SK-N-SH (cell line): ENCODE results near the gene PTPRC. TPM values are rescaled to one million over a fixed set of nuclear protein-coding genes. Genes with fewer than 3 reads are reported as not detected.

Experiments used
- CTCF ChIA-PET: fragments of 300-600, 350-600 bp; formaldehyde crosslinking; extraction: SDS; loops from one replicate; lab custom pipeline; 2021; lab: Yijun Ruan, JAX
- POLR2A ChIA-PET: fragments of 350-600 bp; sonication (Branson Sonifier 250); formaldehyde crosslinking; extraction: SDS; loops from one replicate; lab custom pipeline; 2020; ENCODE audit warnings: antibody characterized with exemption, inconsistent platforms; lab: Yijun Ruan, JAX
- DNase-seq: peaks from one replicate; pipeline ENCODE4 v3.0.0; 2012
- H2AFZ ChIP-seq: fragments of 200-600 bp; sonication (generic); 2 replicates; pipeline ENCODE4 v1.8.1; 2016; ENCODE audit warnings: antibody characterized with exemption, mild to moderate bottlenecking, low read depth
- H3F3A ChIP-seq: fragments of 200-600 bp; sonication (generic); replicated peaks from 2 replicates; pipeline ENCODE3; 2016; ENCODE audit warnings: antibody characterized with exemption, mild to moderate bottlenecking; ENCODE audit not compliant: insufficient read depth
- H3K27ac ChIP-seq, 2 experiments: fragments of 200-500 bp in 1 of 2; fragments of 200-600 bp in 1 of 2; sonication (Bioruptor generic) in 1 of 2; sonication (generic), shearing (Covaris generic) in 1 of 2; 2 replicates each; pipeline versions ENCODE4 v1.5.1 to v1.6.1; 2014 to 2016; ENCODE audit warnings: low read depth in 2 of 2, inconsistent platforms in 1 of 2, low read length in 1 of 2, mild to moderate bottlenecking in 1 of 2, mixed read lengths in 1 of 2
- H3K27me3 ChIP-seq: fragments of 200-600 bp; sonication (generic), shearing (Covaris generic); 2 replicates; pipeline ENCODE4 v1.6.1; 2016; ENCODE audit warnings: mixed run types; ENCODE audit not compliant: insufficient read depth
- H3K36me3 ChIP-seq, 2 experiments: fragments of 200-500 bp in 1 of 2; fragments of 200-600 bp in 1 of 2; sonication (Bioruptor generic) in 1 of 2; sonication (generic) in 1 of 2; replicated peaks in 1 of 2; 2 replicates each; pipeline versions ENCODE3 to v1.5.1; 2014 to 2016; ENCODE audit warnings: low read length in 1 of 2, mild to moderate bottlenecking in 1 of 2; ENCODE audit not compliant: insufficient read depth in 2 of 2, control insufficient read depth in 1 of 2
- H3K4me1 ChIP-seq, 2 experiments: fragments of 200-500 bp in 1 of 2; fragments of 200-600 bp in 1 of 2; sonication (Bioruptor generic) in 1 of 2; sonication (generic), shearing (Covaris generic) in 1 of 2; 2 replicates each; pipeline versions ENCODE4 v1.5.1 to v1.6.1; 2014 to 2016; ENCODE audit warnings: low read depth in 1 of 2, low read length in 1 of 2, mixed run types in 1 of 2; ENCODE audit not compliant: insufficient read depth in 2 of 2, control insufficient read depth in 1 of 2
- H3K4me2 ChIP-seq: fragments of 200-600 bp; sonication (generic), shearing (Covaris generic); 2 replicates; pipeline ENCODE4 v1.6.1; 2017; ENCODE audit warnings: mixed run types
- H3K4me3 ChIP-seq, 2 experiments: fragments of 200-500 bp in 1 of 2; fragments of 200-600 bp in 1 of 2; sonication (Bioruptor generic) in 1 of 2; sonication (generic), shearing (Covaris generic) in 1 of 2; 2 replicates each; pipeline versions ENCODE4 v1.5.1 to v1.8.1; 2014 to 2016; ENCODE audit warnings: low read depth in 2 of 2, inconsistent platforms in 1 of 2, low read length in 1 of 2, mild to moderate bottlenecking in 1 of 2, mixed read lengths in 1 of 2, moderate library complexity in 1 of 2
- H3K79me2 ChIP-seq: fragments of 200-600 bp; sonication (generic); 2 replicates; pipeline ENCODE4 v1.8.1; 2017; ENCODE audit warnings: mild to moderate bottlenecking; ENCODE audit not compliant: insufficient read depth
- H3K9ac ChIP-seq: fragments of 200-600 bp; sonication (generic); 2 replicates; pipeline ENCODE4 v1.6.1; 2017; ENCODE audit warnings: mixed run types
- H3K9me2 ChIP-seq: fragments of 200-600 bp; sonication (generic); 2 replicates; pipeline ENCODE4 v1.6.1; 2017; ENCODE audit warnings: mixed run types
- H3K9me3 ChIP-seq: fragments of 200-600 bp; sonication (generic); 2 replicates; pipeline ENCODE4 v1.6.1; 2017; ENCODE audit warnings: mixed run types, mild to moderate bottlenecking, moderate library complexity
- H4K20me1 ChIP-seq: fragments of 200-600 bp; sonication (generic); 2 replicates; pipeline ENCODE4 v1.6.1; 2017; ENCODE audit warnings: mild to moderate bottlenecking, mixed run types; ENCODE audit not compliant: insufficient read depth
- CTCF ChIP-seq: fragments of 200-600 bp; sonication (generic); IDR thresholded peaks from 2 replicates; pipeline ENCODE4 v1.6.1; 2017; ENCODE audit warnings: antibody characterized with exemption, mild to moderate bottlenecking, moderate library complexity
- EP300 ChIP-seq, 2 experiments: IDR thresholded peaks; 2 replicates each; pipeline versions ENCODE4 v1.4.0 to v1.6.1; 2012; ENCODE audit warnings: borderline replicate concordance in 1 of 2, low read depth in 1 of 2, low read length in 1 of 2
- FOSL2 ChIP-seq: IDR thresholded peaks from 2 replicates; pipeline ENCODE4 v1.4.0; 2012; ENCODE audit warnings: low read depth, mild to moderate bottlenecking, moderate library complexity, borderline replicate concordance
- FOXJ3 ChIP-seq: sonication (generic); formaldehyde crosslinking; IDR thresholded peaks from 2 replicates; pipeline ENCODE4 v1.5.1; 2020; ENCODE audit warnings: mild to moderate bottlenecking, missing genetic modification reagents
- GABPA ChIP-seq: IDR thresholded peaks from 2 replicates; pipeline ENCODE4 v1.4.0; 2012; ENCODE audit warnings: low read depth, mild to moderate bottlenecking
- MXI1 ChIP-seq: IDR thresholded peaks from 2 replicates; pipeline ENCODE4 v1.6.1; 2012; ENCODE audit warnings: mild to moderate bottlenecking, low read depth, low read length, improper control_type of control experiment
- NFIC ChIP-seq: IDR thresholded peaks from 2 replicates; pipeline ENCODE4 v1.4.0; 2012; ENCODE audit warnings: borderline replicate concordance
- RFX5 ChIP-seq: IDR thresholded peaks from 2 replicates; pipeline ENCODE4 v1.6.1; 2012; ENCODE audit warnings: mild to moderate bottlenecking, improper control_type of control experiment, low read length
- RXRA ChIP-seq: IDR thresholded peaks from 2 replicates; pipeline ENCODE4 v1.4.0; 2012; ENCODE audit warnings: low read depth, mild to moderate bottlenecking, borderline replicate concordance
- SMC3 ChIP-seq: IDR thresholded peaks from 2 replicates; pipeline ENCODE4 v1.6.1; 2012; ENCODE audit warnings: low read depth, low read length, improper control_type of control experiment
- TAF1 ChIP-seq: IDR thresholded peaks from 2 replicates; pipeline ENCODE4 v1.6.1; 2012; ENCODE audit warnings: low read depth, mild to moderate bottlenecking, low read length, moderate library complexity, borderline replicate concordance
- YY1 ChIP-seq: IDR thresholded peaks from 2 replicates; pipeline ENCODE4 v1.4.0; 2012; ENCODE audit warnings: low read depth, mild to moderate bottlenecking
- WGBS: methylation state at CpG from one replicate; pipeline ENCODE4 v1.1.6; 2017; ENCODE audit warnings: low lambda C conversion rate; 5-methylcytosine and 5-hydroxymethylcytosine counted together
- polyA plus RNA-seq, 3 experiments: library from polyadenylated mRNA; depleted of rRNA; stranded (reverse); fragments of >200 nt; gene quantifications; 2 replicates each; pipeline ENCODE4 v1.2.3, GENCODE V29; 2012
- TF ChIP-seq, protein P1 (sequence below): IDR thresholded peaks from 2 replicates; pipeline ENCODE4 v1.4.0; 2012; ENCODE audit warnings: low read depth, borderline replicate concordance
- TF ChIP-seq, protein P2 (sequence below): fragments of 150-350 bp; IDR thresholded peaks from 2 replicates; pipeline ENCODE4 v1.6.1; 2016; ENCODE audit warnings: mild to moderate bottlenecking, low read depth, low read length
- TF ChIP-seq, protein P3 (sequence below): IDR thresholded peaks from 2 replicates; pipeline ENCODE4 v1.4.0; 2012; ENCODE audit warnings: low read depth, borderline replicate concordance

The PTPRC gene
- polyA plus RNA-seq, 1 of the 3 experiments (the other 2 are of a cell fraction), result 0.03 TPM

DNA sequence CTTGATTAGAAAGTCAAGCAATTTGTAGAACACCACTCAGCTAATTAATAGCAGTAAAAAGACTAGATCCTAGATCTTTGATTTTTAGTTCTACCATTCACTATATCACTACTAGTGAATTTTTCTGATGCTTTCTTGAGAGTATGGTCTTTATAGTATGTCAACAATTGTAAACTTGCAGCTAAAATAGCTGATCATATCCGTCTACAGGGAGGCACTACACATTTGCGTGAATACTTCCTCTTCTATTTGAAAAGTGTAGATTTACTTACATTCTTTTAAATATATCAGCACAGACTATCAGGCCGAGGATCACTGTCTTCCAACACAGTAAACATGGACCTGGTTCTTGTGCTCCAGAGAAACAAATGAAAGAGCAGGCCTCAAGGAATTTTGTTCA is 18.6 kb upstream of the PTPRC start:
- Histone ChIP-seq H3K27ac (no peak overlapping the region), H3K36me3 (no peaks in the 10 kb centered on the region), H3K4me2 (no peak overlapping the region), H3K79me2 (no peaks in the 10 kb centered on the region), H3K4me1 (no peaks in the 10 kb centered on the region; a peak in 1 of 4 replicates), H3K9ac (no peak overlapping the region), H3F3A (peaks cover 2% of the 10 kb centered on the region)
- POLR2A ChIA-PET, result no interaction called here
- TF ChIP-seq RXRA (no peak), EP300 (IDR thresholded peaks at IDR 0.05; ENCODE audit: borderline replicate concordance in 1 of 2, low read depth in 1 of 2, low read length in 1 of 2) (no peak)
- TF ChIP-seq, all 33 proteins: peak for 0
- H3K4me3 ChIP-seq, result no peak overlapping the region
- no peaks in the 10 kb centered on the region for H3K9me2 ChIP-seq
- DNase-seq, result no peak
- H3K9me3 ChIP-seq, result no peaks in the 10 kb centered on the region
- no peaks in the 10 kb centered on the region for H4K20me1 ChIP-seq
- no peak overlapping the region for H2AFZ ChIP-seq
- no peaks in the 10 kb centered on the region for H3K27me3 ChIP-seq
- 90% methylated on average over 3 of the region's 3 CpGs for WGBS
- CTCF ChIA-PET, result no interaction called here

DNA sequence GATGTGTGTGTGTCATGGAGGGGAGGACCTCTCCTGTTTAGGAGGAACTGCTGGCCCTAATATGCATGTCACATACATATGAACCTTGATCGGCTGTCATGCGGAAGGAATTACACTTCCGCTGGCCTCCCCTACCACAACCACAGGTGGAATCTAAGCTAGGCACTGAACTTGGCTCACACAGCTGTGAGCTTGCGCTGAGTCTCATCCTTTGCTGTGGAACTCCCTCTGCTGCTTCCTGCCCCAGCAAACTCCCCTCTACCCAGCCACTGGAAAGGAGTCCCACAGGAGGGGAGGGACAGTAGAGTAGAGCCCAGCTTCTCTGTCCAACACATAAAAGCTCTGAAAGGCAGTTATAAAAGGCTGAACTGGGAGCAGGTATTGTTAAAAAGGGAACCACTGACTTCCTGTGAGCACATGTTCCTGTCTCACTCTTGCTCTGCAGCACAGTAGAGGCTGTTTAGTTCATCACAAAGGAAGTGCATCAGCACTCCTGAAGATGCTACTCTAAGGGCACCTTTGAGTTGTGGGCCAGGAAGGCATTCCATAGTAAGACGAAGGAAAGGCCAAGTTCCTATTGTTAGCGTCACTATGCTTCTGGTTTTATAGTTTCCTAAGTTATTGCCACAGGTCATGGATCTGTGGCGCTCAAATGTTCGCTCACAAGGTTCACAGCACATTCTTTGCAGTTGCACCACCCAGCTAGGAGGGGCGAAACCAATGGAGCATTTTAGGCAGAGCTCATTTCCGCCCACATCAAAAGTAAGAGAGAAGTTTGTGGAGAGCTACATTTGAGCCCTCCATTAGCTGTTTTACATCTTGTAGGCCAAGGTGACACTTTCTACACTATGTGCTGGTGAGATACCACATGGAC is 17.7 kb upstream of the PTPRC start:
- Histone ChIP-seq H3K4me1 (no peaks in the 10 kb centered on the region; a peak in 1 of 4 replicates), H3K9me3 (no peaks in the 10 kb centered on the region), H3K27me3 (no peaks in the 10 kb centered on the region)
- no peak for DNase-seq
- TF ChIP-seq RXRA (no peak), NFIC (no peak), GABPA (no peak), FOSL2 (no peak), FOXJ3 (no peak)
- TF ChIP-seq, all 33 proteins: peak for 0
- H3K9me2 ChIP-seq, result no peaks in the 10 kb centered on the region
- no peak overlapping the region for H3K4me2 ChIP-seq
- peaks cover 2% of the 10 kb centered on the region for H3F3A ChIP-seq
- no peaks in the 10 kb centered on the region for H3K36me3 ChIP-seq
- no peak overlapping the region for H3K27ac ChIP-seq
- WGBS, result 95% methylated on average over 8 of the region's 10 CpGs
- H3K79me2 ChIP-seq, result no peaks in the 10 kb centered on the region
- ChIA-PET POLR2A (interaction anchor here (0.7 kb wide), 1 partner anchor 230 kb away, joined by 3 read pairs; no protein-coding TSS in a partner anchor), CTCF (no interaction called here)
- no peaks in the 10 kb centered on the region for H4K20me1 ChIP-seq
- no peak overlapping the region for H2AFZ ChIP-seq
- no peak overlapping the region for H3K9ac ChIP-seq
- H3K4me3 ChIP-seq, result no peak overlapping the region

DNA sequence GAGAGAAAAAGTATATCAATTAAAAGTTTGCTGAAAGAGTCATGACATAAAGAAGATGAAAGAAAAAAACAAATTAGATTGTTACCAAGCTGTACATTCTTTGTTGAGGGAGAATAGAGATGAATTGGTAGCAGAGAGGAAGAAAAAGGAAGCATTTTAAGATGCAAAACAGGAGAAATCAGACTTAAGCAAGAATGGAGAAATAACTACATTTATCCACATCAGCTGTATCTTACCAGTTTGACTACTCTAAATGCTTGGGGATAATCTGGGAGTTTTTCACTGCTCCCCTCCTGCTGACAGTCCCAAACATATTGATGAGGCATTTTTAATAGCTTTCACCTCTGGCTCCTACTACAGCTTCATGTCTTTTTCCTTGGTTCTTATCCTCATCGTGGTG is 16.8 kb upstream of the PTPRC start:
- H3F3A ChIP-seq, result peaks cover 2% of the 10 kb centered on the region
- H3K27ac ChIP-seq, result no peak overlapping the region
- H3K36me3 ChIP-seq, result no peaks in the 10 kb centered on the region
- CTCF ChIA-PET, result no interaction called here
- H3K9me2 ChIP-seq, result no peaks in the 10 kb centered on the region
- no peaks in the 10 kb centered on the region for H3K79me2 ChIP-seq
- no peak overlapping the region for H3K4me3 ChIP-seq
- no peak overlapping the region for H3K4me2 ChIP-seq
- DNase-seq, result no peak
- POLR2A ChIA-PET, result no interaction called here
- no peaks in the 10 kb centered on the region for H3K9me3 ChIP-seq
- H3K4me1 ChIP-seq, result no peaks in the 10 kb centered on the region; a peak in 1 of 4 replicates
- 64% methylated on average over 1 of the region's 1 CpG for WGBS
- H3K27me3 ChIP-seq, result no peaks in the 10 kb centered on the region
- H4K20me1 ChIP-seq, result no peaks in the 10 kb centered on the region
- no peak overlapping the region for H2AFZ ChIP-seq
- H3K9ac ChIP-seq, result no peak overlapping the region
- TF ChIP-seq MXI1 (no peak), TAF1 (no peak), CTCF (no peak), SMC3 (no peak), YY1 (no peak), RFX5 (no peak)
- TF ChIP-seq, protein P1, sequence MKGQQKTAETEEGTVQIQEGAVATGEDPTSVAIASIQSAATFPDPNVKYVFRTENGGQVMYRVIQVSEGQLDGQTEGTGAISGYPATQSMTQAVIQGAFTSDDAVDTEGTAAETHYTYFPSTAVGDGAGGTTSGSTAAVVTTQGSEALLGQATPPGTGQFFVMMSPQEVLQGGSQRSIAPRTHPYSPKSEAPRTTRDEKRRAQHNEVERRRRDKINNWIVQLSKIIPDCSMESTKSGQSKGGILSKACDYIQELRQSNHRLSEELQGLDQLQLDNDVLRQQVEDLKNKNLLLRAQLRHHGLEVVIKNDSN, result no peak
- TF ChIP-seq, protein P2, sequence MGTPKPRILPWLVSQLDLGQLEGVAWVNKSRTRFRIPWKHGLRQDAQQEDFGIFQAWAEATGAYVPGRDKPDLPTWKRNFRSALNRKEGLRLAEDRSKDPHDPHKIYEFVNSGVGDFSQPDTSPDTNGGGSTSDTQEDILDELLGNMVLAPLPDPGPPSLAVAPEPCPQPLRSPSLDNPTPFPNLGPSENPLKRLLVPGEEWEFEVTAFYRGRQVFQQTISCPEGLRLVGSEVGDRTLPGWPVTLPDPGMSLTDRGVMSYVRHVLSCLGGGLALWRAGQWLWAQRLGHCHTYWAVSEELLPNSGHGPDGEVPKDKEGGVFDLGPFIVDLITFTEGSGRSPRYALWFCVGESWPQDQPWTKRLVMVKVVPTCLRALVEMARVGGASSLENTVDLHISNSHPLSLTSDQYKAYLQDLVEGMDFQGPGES, result no peak
- TF ChIP-seq, protein P3, sequence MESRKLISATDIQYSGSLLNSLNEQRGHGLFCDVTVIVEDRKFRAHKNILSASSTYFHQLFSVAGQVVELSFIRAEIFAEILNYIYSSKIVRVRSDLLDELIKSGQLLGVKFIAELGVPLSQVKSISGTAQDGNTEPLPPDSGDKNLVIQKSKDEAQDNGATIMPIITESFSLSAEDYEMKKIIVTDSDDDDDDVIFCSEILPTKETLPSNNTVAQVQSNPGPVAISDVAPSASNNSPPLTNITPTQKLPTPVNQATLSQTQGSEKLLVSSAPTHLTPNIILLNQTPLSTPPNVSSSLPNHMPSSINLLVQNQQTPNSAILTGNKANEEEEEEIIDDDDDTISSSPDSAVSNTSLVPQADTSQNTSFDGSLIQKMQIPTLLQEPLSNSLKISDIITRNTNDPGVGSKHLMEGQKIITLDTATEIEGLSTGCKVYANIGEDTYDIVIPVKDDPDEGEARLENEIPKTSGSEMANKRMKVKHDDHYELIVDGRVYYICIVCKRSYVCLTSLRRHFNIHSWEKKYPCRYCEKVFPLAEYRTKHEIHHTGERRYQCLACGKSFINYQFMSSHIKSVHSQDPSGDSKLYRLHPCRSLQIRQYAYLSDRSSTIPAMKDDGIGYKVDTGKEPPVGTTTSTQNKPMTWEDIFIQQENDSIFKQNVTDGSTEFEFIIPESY, result no peak
